NOMO-1 treated with DMSO at 0.1 percent for 48 hours (cell line): Measurements from ENCODE around the gene TTBK2.

Source experiments
- DNase-seq: peaks from one replicate; lab custom pipeline; 2025; ENCODE audit not compliant: unreplicated experiment; lab: John Stamatoyannopoulos, UW

The TTBK2 gene

DNA sequence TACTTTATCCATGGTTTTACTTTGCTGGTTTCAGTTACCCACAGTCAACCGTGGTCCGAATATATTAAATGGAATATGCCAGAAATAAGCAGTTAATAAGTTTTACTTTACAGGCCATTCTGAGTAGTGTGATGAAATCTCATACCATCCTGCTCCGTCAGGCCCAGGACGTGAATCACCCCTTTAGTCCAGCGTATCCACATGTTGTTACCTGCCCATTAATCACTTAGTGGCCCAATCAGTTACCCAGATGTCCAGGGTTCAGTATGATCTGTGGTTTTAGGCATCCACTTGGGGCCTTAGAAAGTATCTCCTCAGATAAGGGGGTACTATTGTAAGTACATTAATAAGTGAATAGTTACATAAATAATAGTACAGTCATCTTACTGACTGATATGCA is 88.0 kb downstream of the TTBK2 start:
- DNase-seq = no peak

DNA sequence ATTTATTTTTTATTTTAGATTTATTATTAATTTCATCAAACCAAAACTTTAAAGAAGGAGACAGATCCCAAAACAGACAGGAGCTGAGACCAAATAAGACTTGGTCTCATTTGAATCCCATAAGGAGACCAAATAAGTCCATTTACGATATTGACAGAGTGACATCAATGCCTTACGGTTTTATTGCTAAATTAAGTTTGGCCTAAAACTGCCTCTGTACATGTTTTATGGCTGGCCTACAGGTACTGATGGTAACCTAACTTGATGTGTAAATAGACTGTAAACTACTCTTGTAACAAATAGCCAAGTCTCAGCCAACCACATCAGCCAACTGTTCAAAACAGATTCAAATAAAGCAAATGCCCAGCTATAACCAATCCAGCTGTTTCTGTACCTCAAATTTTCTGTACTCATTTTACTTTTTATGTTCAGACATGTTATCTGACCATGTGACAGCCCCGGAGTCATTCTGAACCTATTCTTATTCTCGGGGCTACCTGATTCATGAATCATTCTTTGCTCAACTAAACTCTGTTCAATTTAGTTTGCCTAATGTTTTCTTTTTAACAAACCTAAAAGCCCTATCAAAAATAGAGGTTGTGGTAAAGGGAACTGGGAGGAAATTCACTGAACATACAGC is 94.2 kb downstream of the TTBK2 start:
- no peak for DNase-seq

DNA sequence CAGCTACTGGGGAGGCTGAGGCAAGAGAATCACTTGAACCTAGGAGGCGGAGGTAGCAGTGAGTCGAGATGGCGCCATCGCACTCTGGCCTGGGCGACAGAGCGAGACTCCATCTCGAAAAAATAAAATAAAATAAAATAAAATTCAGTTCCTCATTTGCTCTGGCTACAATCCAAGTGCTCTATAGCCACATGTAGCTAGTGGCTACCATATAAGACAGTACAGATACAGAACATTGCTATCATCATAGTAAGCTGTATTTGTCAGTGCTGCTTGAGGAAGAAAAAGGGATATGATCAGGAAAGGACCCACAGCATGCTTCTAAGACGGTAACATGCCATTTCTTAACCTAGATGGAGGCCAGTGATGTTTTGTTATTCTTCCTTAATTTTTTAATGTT is 95.0 kb downstream of the TTBK2 start:
- DNase-seq = no peak

DNA sequence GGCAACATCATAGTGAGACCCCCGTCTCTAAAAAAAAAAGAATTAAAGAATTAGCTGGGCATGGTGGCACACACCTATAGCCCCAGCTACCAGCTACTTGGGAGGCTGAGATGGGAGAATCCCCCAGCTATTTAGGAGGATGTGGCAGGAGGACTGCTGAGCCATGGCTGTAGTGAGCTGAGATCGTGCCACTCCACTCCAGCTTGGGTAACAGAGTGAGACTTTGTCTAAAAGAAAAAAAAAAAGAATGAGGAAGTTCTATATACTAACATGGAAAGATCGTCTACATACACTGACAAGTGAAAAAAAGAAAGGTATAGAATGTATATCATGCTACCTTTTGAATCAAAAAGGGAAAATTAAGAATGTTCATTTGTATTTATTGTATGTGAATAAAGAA is 99.8 kb downstream of the TTBK2 start:
- DNase-seq = no peak

DNA sequence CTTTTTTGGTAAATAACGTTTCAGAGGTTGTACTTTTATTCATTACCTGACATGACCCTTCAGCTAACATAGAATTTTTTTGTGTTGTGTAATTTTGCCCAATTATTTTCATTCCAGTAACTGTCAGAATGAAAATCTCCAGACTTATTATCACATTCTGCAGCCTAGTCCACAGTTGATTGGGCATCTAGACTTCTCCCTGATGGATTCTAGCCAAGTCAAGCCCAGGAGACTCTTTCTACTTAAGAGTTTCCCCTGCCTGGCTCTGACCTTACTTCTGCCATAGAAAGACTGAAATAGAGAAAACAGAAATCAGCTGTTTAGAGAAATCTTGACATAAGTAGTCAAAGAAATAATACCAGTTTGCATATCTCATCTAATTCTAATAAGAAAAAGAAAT is 100.8 kb downstream of the TTBK2 start:
- DNase-seq = no peak

DNA sequence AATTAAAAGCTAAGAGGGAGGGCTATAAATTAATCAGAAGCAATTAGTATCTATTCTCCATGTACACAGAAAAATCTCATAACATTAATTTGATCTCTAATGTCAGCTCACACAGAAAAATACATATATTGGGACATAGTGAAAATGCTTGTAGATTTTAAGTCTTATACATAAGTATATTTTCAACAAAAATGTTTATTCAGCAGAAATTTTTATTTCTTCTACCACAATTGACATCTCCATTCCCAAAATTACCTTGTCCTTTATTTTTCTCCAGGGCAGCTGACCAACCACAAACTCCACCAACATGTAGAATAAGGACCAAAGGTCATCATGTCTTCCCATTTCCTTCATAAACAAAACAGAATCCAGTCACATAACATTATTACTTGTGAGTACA is 109.1 kb downstream of the TTBK2 start:
- no peak for DNase-seq

DNA sequence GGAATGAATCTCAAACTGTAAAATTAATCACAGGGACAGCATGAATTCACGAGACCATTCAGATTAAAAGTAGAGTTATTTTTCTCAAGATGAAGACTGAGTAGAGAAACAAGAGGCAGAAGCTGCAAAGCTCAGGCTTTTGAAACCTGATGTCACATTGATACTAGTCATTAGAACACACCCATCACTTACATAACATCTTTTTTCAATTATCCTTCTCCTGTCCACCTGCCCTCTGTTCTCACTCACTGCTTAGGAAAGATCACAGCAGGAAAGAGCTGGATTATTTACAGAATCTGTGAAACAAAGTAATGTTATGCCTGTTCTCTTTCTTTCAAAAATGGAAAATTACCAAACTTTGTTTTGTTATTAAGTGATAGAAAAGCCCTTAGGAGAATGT is 111.7 kb downstream of the TTBK2 start:
- DNase-seq = no peak

DNA sequence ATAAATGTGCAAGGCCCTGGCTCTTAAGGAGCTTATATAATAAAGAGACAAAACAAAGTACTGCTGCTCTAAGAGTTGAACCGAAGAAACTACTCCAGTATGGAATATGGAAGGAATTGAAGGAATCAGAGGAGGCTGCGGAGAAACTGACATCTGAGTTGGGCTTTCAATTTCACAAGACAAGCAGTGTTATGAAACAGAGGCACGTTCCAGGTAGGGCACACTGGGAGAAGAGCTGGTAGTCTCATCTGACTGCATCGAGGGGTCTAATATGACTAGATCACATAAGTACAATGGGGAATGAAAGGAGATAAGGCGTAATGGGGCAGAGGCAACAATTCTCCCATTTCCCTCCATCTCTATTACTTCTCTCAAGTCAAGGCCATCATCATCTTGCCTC is 115.3 kb downstream of the TTBK2 start:
- no peak for DNase-seq

DNA sequence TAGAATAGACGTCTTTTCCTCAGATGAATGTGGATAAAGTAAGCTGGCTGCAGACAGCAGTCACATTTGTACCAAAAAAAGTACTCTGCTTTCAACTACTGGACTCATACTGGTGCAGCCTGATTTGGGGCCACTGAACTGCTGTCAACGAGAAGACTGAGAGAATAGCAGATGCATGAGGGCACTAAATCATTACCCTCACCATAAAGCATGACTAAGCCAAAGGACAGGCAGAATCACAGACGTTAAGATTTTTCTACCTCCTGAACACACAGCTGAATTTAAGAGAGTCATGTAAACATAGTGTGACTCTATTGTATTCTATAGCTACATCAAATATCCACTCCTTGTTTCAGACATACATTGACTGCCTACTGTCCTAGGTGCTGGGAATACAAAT is 115.8 kb downstream of the TTBK2 start:
- no peak for DNase-seq

DNA sequence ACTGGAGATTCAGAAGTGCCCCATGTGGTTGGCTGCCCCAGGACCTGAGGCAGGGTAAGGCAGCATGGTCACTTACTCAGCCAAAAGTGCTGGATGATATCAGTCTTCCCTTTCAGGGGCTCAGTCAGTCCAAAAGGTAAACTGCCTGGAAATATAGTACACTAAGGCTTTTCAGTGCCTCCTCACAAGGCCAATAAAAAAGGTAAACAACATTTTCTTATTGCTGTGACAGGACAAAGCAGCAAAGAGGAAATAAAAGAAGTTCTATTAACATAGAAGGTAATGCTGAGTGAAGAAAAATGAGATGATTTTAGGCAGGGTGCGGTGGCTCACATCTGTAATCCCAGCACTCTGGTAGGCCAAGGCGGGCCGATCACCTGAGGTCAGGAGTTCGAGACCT is 117.1 kb downstream of the TTBK2 start:
- no peak for DNase-seq

DNA sequence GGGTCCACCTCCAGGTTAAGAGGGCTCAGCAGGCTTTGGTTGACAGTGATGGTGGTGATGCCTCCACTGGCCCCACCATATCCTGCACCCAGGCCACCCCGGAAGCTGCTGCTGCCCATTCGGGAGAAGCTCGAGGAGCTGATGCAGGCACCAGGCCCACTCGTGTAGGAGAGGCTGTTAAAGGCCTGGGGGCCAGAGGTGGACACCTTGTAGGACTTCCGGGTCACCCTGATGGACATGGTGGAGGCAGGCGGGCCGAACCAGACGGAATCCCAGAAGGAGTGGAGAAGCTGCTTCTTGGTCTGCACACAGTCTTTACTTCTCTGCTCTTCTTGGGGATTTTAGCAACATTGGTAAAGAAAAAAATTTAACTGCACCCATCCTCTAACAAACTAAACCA is 118.4 kb downstream of the TTBK2 start:
- no peak for DNase-seq

DNA sequence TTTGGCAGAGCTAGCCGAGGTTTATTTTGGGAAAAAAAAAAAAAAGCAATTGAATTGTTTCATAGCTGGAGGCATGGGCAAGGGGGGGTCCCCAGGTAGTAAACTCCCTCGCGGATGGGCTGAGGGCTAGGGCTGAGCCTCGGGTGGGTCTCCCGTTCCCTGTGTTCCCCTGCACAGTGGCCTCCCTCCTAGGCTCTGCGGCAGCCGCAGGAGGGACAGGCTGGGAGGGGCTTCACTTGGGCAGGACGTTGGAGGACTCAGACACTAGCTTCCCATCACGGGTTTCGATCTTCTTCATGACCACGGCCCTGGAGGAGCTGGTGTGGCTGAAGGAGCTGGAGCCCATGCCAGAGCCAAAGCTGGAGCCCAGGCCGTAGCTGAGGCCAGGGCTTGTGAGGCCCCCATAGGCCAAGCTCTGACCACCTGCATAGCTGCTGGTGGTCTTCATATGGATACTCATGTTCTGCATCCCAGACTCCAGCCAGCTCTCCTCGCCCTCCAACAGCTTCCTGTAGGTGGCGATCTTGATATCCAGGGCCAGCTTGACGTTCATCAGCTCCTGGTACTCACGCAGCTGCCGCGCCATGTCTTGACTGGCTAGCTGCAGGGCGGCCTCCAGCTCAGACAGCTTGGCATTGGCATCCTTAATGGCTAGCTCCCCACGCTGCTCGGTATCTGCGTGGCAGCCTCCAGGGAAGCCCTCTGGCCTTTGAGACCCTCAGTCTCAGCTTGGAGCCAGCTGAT is 119.7 kb downstream of the TTBK2 start:
- no peak for DNase-seq

DNA sequence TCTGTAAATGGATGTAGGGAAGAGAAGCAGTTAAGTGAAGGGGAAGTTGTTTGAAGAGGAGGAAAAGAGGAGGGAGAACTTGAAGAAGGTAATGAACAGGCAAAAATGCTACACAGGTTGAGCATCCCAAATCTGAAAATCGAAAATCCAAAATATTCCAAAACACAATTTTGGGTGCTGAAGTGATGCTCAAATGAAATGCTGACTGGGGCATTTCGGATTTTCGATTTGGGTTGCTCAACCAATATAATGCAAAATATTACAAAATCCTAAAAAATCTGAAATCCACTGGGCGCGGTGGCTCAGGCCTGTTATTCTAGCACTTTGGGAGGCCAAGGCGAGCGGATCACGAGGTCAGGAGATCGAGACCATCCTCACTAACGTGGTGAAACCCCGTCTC is 121.8 kb downstream of the TTBK2 start:
- no peak for DNase-seq

DNA sequence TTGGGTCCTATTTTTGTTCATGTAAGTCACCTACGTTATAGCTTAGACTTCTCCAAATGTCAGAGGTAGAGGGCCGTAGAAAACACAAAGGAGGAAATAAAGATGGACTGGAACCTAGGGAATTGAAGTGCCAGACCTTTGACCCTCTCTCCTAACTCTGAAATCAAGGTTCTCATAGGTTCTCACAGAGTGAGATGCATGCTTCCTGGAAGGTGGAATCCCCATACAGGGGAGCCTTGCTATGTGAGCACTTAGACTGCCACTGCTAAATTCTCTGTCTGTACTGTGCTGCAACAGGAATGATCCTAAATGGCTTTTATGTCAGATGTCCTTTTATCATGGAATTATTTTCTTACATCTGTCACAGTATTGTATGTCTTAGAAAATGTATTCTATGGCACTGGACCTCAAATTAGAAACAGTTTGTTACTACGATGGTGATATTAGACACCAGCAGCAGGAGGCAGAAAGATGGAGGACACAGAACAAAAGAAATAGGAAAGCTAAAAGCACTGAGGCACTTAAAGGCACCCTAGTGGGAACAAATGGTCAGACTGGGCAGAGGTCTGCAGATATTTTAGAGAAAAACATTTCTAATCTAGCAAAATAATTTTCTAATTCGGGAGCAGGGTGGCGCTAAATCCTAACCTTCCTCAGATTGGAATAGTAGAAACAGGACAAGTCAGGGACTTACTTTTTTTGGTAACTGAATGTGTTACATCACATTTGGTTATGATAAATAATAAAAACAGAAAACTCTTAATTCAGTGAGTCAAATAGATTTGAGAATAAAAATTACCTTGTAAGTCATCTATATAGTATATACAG is 123.4 kb downstream of the TTBK2 start:
- DNase-seq = no peak

DNA sequence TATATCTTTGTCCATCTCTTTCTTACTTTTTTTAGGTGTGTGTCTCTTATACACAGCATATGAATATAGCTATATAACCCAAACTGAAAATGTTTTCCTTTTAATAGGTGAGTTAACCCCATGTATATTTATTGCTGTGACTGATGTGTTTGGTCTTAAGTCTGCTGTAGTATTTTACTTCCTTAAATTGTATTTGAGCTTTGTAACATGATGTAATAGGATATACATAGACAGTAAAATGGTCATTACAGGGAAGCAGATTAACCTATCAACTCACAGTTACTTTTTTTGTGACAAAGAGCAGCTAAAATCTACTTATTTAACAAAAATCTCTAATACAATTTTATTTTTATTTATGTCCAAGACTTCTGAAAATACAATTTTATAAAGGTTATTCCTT is 131.9 kb downstream of the TTBK2 start:
- DNase-seq = peak; percentile 69

DNA sequence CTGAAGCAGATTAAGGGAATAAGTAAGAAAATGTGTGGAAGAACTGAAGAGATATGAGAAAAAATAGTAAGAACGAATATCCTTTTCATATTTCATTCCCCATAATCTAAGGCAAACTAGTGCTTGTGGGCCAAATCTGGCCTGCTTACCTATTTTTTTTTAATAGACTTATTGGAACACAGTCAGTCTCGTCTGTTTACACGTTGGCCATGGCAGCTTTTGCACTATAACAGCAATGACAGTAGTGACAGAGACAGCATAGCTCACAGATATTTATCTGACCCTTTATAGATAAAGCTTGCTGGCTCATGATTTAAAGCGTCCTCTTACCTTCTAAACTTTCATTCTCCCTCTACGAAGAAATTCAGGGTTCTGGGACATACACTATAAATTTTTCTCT is 133.6 kb downstream of the TTBK2 start:
- no peak for DNase-seq

DNA sequence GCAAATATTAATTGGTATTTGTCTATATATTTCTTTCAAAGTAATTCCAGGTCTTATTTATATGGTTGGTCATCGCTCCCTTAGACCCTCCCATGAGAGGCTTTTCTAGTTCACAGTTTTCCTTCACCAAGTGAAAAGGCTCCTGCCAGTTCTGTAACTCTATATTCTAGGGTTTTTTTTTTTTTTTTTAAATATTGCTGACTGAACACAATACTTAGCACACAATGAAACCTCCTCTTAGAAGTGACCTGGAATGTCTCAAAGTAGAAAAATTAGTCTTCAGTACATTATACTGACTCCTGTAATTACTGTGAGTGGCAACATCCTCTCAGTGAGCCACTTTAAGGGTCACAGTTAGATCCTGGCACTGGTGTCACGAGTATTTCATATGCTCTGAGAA is 135.0 kb downstream of the TTBK2 start:
- no peak for DNase-seq

DNA sequence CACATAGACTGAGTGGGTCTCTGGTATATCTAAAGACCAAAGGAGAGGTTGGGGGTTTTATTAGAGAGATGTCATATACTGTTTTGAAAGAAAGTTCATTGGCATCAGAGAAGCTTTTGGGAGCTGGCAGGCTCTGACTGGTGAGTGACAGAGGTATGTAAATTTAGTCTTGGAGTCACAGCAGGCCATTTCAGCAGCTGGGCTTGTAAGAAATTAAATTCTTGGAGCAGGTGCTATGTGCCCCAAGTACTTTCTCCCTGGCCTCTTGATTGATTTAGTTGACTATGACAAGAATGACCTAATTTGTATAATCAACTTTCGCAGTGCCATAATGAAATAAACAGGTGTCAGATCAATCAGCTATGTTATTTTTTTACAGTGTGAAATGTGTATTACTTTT is 135.9 kb downstream of the TTBK2 start:
- no peak for DNase-seq

DNA sequence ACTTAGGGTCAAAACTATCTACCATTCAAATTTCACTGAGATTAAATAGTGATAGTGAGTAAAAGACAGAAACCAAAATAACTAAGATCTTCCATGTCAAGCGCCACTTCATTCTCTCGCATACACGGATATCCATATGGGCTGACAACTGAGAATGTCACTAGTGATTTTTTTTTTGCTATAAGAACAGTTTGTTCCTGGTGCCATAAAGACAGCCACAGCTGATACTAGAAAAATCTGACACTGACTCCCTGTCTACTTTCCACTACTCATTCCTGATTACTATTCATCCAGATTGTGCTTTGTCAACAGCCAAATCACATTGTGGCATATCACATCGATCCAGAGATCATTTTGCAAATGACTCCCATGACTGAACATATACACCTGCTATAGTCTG is 137.9 kb downstream of the TTBK2 start:
- DNase-seq = no peak

DNA sequence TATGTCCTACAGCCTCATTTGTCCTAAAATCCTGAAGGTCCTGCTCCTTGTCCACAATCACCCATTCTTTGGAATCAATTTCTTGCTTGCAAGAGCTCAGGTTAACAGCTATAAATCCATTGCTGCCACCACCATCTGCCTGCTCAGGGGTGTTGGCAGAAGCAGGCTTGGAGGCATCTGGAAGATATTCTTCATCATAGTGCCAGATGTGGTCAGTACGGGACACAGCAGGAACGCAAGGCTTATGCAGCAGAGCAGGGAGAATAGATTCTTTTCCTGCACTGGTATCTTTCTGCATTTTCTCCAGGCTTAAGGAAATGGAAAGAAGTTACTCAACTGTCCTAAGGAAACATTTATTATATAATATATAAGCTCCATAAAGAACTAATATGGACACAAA is 145.2 kb downstream of the TTBK2 start:
- DNase-seq = no peak

DNA sequence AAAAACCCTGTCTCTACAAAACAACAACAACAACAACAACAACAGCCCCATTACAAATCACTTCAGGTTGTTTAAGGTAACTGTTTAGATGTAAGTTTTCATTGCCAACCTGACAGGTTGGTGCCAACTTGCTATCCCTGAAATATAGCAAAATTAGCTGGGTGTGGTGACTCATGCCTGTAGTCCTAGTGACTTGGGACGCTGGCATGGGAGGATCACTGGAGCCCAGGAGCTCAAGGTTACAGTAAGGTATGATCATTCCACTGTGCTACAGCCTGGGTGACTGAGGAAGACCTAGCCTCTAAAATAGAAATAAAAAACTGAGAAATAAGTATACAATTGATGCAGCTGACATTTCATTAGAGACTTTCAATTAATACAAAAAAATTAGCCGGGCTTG is 147.7 kb downstream of the TTBK2 start:
- DNase-seq = no peak

DNA sequence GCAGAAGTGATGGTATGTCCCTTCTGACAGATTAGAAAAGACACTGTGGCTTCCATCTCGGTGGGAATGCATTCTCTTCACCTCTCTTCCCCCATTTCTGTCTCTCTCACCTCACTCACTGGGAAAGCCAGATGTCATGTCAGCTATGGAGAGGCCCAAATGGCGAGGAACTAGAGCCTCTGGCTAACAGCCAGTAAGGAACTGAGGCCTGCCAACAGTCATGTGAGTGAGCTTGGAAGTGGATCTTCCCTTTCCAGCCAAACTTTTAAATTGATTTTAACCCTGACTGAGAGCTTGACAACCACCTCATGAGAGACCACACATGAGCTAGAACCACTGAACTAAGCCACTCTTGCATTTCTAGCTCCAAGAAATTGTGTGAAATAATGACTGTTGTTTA is 148.4 kb downstream of the TTBK2 start:
- no peak for DNase-seq
